Hepatocyte (in vitro differentiated cells): Measurements from ENCODE around the gene COG2. TPM values are rescaled to one million over a fixed set of nuclear protein-coding genes. Genes with fewer than 3 reads are reported as not detected.

Source experiments
- DNase-seq: peaks from one replicate; pipeline ENCODE4 v3.0.0-alpha.2; 2016; ENCODE audit warnings: low spot score
- H2AFZ ChIP-seq: fragments of 200-600 bp; sonication (generic); 2 replicates; pipeline ENCODE4 v1.6.0; 2016; ENCODE audit warnings: antibody characterized with exemption, mild to moderate bottlenecking
- H3K27ac ChIP-seq: fragments of 200-600 bp; sonication (generic); 2 replicates; pipeline ENCODE4 v1.5.1; 2016; ENCODE audit warnings: mild to moderate bottlenecking
- H3K27me3 ChIP-seq: fragments of 200-600 bp; sonication (generic); 2 replicates; pipeline ENCODE4 v1.6.1; 2016
- H3K36me3 ChIP-seq: fragments of 200-600 bp; sonication (generic); replicated peaks from 2 replicates; pipeline ENCODE4 v1.5.1; 2016; ENCODE audit warnings: low read depth; ENCODE audit not compliant: insufficient read depth
- H3K4me1 ChIP-seq: fragments of 200-600 bp; sonication (generic); 2 replicates; pipeline ENCODE4 v1.5.1; 2016; ENCODE audit warnings: mild to moderate bottlenecking, moderate library complexity; ENCODE audit not compliant: insufficient read depth
- H3K4me2 ChIP-seq: fragments of 200-600 bp; sonication (generic); 2 replicates; pipeline ENCODE4 v1.6.0; 2016
- H3K4me3 ChIP-seq: fragments of 200-600 bp; sonication (generic); 2 replicates; pipeline ENCODE4 v1.5.1; 2016; ENCODE audit warnings: mild to moderate bottlenecking
- H3K79me2 ChIP-seq: fragments of 200-600 bp; sonication (generic); 2 replicates; pipeline ENCODE4 v1.6.0; 2017; ENCODE audit warnings: mild to moderate bottlenecking
- H3K9me2 ChIP-seq: fragments of 200-600 bp; sonication (generic); replicated peaks from 2 replicates; pipeline ENCODE4 v1.6.0; 2017; ENCODE audit warnings: mild to moderate bottlenecking; ENCODE audit not compliant: insufficient read depth
- H3K9me3 ChIP-seq: fragments of 200-600 bp; sonication (generic); 2 replicates; pipeline ENCODE4 v1.5.1; 2016; ENCODE audit warnings: low read depth, mild to moderate bottlenecking
- H4K20me1 ChIP-seq: fragments of 200-600 bp; sonication (generic); 2 replicates; pipeline ENCODE4 v1.6.0; 2016; ENCODE audit warnings: mild to moderate bottlenecking; ENCODE audit not compliant: insufficient read depth, poor library complexity, severe bottlenecking
- EZH2 ChIP-seq: fragments of 200-600 bp; sonication (generic); IDR thresholded peaks from 2 replicates; pipeline ENCODE4 v1.6.1; 2016; ENCODE audit warnings: antibody characterized with exemption, mild to moderate bottlenecking, borderline replicate concordance
- EZH2phosphoT487 ChIP-seq: fragments of 200-600 bp; sonication (generic); IDR thresholded peaks from one replicate; pipeline ENCODE4 v1.6.1; 2018; ENCODE audit warnings: antibody characterized with exemption, mild to moderate bottlenecking, low read depth, moderate library complexity; ENCODE audit not compliant: unreplicated experiment, severe bottlenecking
- WGBS: methylation state at CpG from one replicate; pipeline ENCODE4 v1.1.6; 2016; ENCODE audit warnings: low lambda C conversion rate; ENCODE audit errors: missing lambda C conversion rate; 5-methylcytosine and 5-hydroxymethylcytosine counted together
- polyA plus RNA-seq: library from polyadenylated mRNA; unstranded; fragments of >200 nt; fragmentation: Nextera tagmentation; extraction: Ambion mirVana; gene quantifications from 2 replicates; pipeline ENCODE4 v1.2.1, GENCODE V29; 2016
- total RNA-seq: library from RNA; depleted of rRNA; stranded (reverse); fragments of >200 nt; gene quantifications from 2 replicates; pipeline ENCODE4 v1.2.3, GENCODE V29; 2014
- TF ChIP-seq, protein P1 (sequence below): fragments of 200-600 bp; sonication (generic); IDR thresholded peaks from 2 replicates; pipeline ENCODE4 v1.5.1; 2016; ENCODE audit warnings: antibody characterized with exemption, mild to moderate bottlenecking; ENCODE audit not compliant: poor library complexity

Gene COG2
- total and polyA plus RNA-seq, 2 experiments from 2014 or later = 25.3 to 46.2 TPM

- no peak overlapping the region for H3K4me2 ChIP-seq
- H4K20me1 ChIP-seq = no peaks in the 10 kb centered on the region
- TF ChIP-seq EZH2phosphoT487 (no peak), EZH2 (no peak)
- TF ChIP-seq, protein P1, sequence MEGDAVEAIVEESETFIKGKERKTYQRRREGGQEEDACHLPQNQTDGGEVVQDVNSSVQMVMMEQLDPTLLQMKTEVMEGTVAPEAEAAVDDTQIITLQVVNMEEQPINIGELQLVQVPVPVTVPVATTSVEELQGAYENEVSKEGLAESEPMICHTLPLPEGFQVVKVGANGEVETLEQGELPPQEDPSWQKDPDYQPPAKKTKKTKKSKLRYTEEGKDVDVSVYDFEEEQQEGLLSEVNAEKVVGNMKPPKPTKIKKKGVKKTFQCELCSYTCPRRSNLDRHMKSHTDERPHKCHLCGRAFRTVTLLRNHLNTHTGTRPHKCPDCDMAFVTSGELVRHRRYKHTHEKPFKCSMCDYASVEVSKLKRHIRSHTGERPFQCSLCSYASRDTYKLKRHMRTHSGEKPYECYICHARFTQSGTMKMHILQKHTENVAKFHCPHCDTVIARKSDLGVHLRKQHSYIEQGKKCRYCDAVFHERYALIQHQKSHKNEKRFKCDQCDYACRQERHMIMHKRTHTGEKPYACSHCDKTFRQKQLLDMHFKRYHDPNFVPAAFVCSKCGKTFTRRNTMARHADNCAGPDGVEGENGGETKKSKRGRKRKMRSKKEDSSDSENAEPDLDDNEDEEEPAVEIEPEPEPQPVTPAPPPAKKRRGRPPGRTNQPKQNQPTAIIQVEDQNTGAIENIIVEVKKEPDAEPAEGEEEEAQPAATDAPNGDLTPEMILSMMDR = no peak
- WGBS = 64% methylated on average over 9 of the region's 9 CpGs
- no peaks in the 10 kb centered on the region for H3K9me3 ChIP-seq
- H3K27me3 ChIP-seq = no peaks in the 10 kb centered on the region
- H2AFZ ChIP-seq = no peak overlapping the region
- no peak overlapping the region for H3K4me3 ChIP-seq
- H3K4me1 ChIP-seq = no peaks in the 10 kb centered on the region
- H3K79me2 ChIP-seq = no peaks in the 10 kb centered on the region
- no peaks in the 10 kb centered on the region for H3K9me2 ChIP-seq
- DNase-seq = no peak
- H3K36me3 ChIP-seq = no peaks in the 10 kb centered on the region
- H3K27ac ChIP-seq = no peak overlapping the region
Measured at GRCh38 chr1:230690101-230690500, 47.8 kb downstream of the COG2 start.

- no peaks in the 10 kb centered on the region for H3K4me1 ChIP-seq
- no peak for DNase-seq
- no peaks in the 10 kb centered on the region for H4K20me1 ChIP-seq
- no peaks in the 10 kb centered on the region for H3K27me3 ChIP-seq
- no peak overlapping the region for H3K27ac ChIP-seq
- 85% methylated on average over 10 of the region's 10 CpGs for WGBS
- no peaks in the 10 kb centered on the region for H3K9me2 ChIP-seq
- no peak overlapping the region for H3K4me2 ChIP-seq
- H3K36me3 ChIP-seq = no peaks in the 10 kb centered on the region
- no peaks in the 10 kb centered on the region for H3K9me3 ChIP-seq
- H2AFZ ChIP-seq = no peak overlapping the region
- TF ChIP-seq EZH2phosphoT487 (no peak), EZH2 (no peak)
- TF ChIP-seq, protein P1 = no peak
- H3K4me3 ChIP-seq = no peak overlapping the region
- H3K79me2 ChIP-seq = no peaks in the 10 kb centered on the region
Measured at GRCh38 chr1:230691615-230692014, 49.3 kb downstream of the COG2 start.

DNA sequence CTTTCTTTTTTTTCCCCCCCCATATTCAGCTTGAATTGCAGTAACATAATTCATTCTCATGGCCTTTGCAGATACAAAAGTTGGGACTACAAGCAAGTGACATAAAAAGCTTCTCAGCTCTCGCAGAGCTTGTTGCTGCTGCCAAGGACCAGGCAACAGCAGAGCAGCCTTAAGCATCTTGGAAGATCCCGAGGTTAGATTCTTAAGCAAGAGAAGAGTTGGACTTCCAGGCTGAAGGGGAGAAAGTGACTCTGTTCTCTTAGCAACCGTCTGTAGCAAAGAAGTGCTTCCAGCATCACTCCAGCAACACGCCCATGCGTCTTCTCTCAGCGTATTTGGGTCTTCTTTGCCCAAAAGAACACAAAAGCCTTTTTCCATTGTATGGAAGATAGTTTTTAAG, 50.9 kb downstream of the COG2 start:
- Histone ChIP-seq H3K36me3 (no peaks in the 10 kb centered on the region), H3K4me1 (no peaks in the 10 kb centered on the region), H3K79me2 (no peaks in the 10 kb centered on the region), H3K9me2 (no peaks in the 10 kb centered on the region), H4K20me1 (no peaks in the 10 kb centered on the region), H2AFZ (no peak overlapping the region), H3K4me2 (no peak overlapping the region), H3K27me3 (no peaks in the 10 kb centered on the region), H3K27ac (no peak overlapping the region), H3K9me3 (no peaks in the 10 kb centered on the region), H3K4me3 (no peak overlapping the region)
- DNase-seq = no peak
- TF ChIP-seq, protein P1 = no peak
- no peak for TF ChIP-seq EZH2
- no peak for TF ChIP-seq EZH2phosphoT487
- WGBS = 95% methylated on average over 6 of the region's 6 CpGs

GRCh38 chr1:230693777-230694176, 51.5 kb downstream of the COG2 start:
- H3K4me2 ChIP-seq = no peak overlapping the region

More at GRCh38 chr1:230693777-230694176, 51.5 kb downstream of the COG2 start:
- Histone ChIP-seq H3K4me3 (no peak overlapping the region), H3K27me3 (no peaks in the 10 kb centered on the region), H3K4me1 (no peaks in the 10 kb centered on the region), H3K36me3 (no peaks in the 10 kb centered on the region), H3K79me2 (no peaks in the 10 kb centered on the region), H3K27ac (no peak overlapping the region), H2AFZ (no peak overlapping the region), H4K20me1 (no peaks in the 10 kb centered on the region), H3K9me3 (no peaks in the 10 kb centered on the region), H3K9me2 (no peaks in the 10 kb centered on the region)
- no peak for DNase-seq
- TF ChIP-seq, protein P1 = no peak
- TF ChIP-seq EZH2 = no peak
- no peak for TF ChIP-seq EZH2phosphoT487
- WGBS = 92% methylated on average over 8 of the region's 8 CpGs
